ENCODE data around the gene TMEM273.

- TF ChIP-seq CTCF (IDR thresholded peaks at IDR 0.05) = no peak
- no peak for TF ChIP-seq ZFX (IDR thresholded peaks at IDR 0.05; ENCODE audit: borderline replicate concordance)
Observed at GRCh38 chr10:49202266-49202665, 14.1 kb upstream of the TMEM273 start.

Measured in 22Rv1 (cell line).